Keratinocyte (primary cell): ENCODE data around the gene MYO1G.

ENCODE experiments used
- EZH2 ChIP-seq: IDR thresholded peaks from one replicate; pipeline ENCODE4 v1.6.1; 2012; ENCODE audit warnings: inconsistent platforms, mild to moderate bottlenecking, low read length, moderate library complexity
- TF ChIP-seq, protein P1 (sequence below), 3 experiments: IDR thresholded peaks in 1 of 3; conservative IDR thresholded peaks in 1 of 3; optimal IDR thresholded peaks in 1 of 3; 2 replicates in 2 of 3; 3 replicates in 1 of 3; pipeline versions ENCODE3 to v1.5.1; 2011; ENCODE audit warnings: low read length in 3 of 3, mild to moderate bottlenecking in 3 of 3, moderate library complexity in 2 of 3, control low read depth in 1 of 3, inconsistent platforms in 1 of 3; ENCODE audit not compliant: insufficient read depth in 2 of 3; ENCODE audit errors: extremely low read depth in 1 of 3

DNA sequence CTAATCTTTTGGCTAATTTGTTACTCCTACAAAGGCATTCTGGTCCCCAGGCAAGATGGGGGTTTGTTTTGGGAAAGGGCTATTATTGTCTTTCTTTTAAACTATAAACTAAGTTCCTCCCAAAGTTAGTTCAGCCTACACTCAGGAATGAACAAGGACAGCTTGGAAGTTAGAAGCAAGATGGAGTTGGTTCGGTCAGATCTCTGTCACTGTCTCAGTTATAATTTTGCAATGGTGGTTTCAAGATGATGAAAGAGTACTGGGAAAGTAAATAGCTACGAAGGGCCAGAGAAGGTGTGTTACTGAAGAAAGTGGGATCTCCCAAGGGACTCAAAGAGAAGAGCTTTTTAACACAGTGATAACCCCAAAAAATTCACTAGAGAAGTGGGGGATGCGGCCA lies 10.3 kb upstream of the MYO1G start:
- TF ChIP-seq, protein P1, sequence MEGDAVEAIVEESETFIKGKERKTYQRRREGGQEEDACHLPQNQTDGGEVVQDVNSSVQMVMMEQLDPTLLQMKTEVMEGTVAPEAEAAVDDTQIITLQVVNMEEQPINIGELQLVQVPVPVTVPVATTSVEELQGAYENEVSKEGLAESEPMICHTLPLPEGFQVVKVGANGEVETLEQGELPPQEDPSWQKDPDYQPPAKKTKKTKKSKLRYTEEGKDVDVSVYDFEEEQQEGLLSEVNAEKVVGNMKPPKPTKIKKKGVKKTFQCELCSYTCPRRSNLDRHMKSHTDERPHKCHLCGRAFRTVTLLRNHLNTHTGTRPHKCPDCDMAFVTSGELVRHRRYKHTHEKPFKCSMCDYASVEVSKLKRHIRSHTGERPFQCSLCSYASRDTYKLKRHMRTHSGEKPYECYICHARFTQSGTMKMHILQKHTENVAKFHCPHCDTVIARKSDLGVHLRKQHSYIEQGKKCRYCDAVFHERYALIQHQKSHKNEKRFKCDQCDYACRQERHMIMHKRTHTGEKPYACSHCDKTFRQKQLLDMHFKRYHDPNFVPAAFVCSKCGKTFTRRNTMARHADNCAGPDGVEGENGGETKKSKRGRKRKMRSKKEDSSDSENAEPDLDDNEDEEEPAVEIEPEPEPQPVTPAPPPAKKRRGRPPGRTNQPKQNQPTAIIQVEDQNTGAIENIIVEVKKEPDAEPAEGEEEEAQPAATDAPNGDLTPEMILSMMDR (optimal IDR thresholded peaks at IDR 0.05 in 1 of 3, IDR thresholded peaks at IDR 0.05 in 1 of 3, conservative IDR thresholded peaks at IDR 0.05 in 1 of 3; ENCODE audit: extremely low read depth in 1 of 3, insufficient read depth in 2 of 3, low read length in 3 of 3): no peak
- TF ChIP-seq EZH2: no peak
